Fibroblast of villous mesenchyme (primary cell): ENCODE measurements around the gene MACROH2A1. TPM values are rescaled to one million over a fixed set of nuclear protein-coding genes. Genes with fewer than 3 reads are reported as not detected.

ENCODE experiments used
- DNase-seq: peaks from one replicate; pipeline ENCODE4 v3.0.0-alpha.2; 2010; ENCODE audit warnings: low read depth
- H3K4me3 ChIP-seq: 2 replicates; pipeline ENCODE4 v1.5.1; 2011; ENCODE audit warnings: low read depth, mild to moderate bottlenecking, low read length
- total RNA-seq: library from RNA; depleted of rRNA; stranded (reverse); fragments of >200 nt; gene quantifications from 2 replicates; pipeline ENCODE4 v1.2.3, GENCODE V29; 2012
- TF ChIP-seq, protein P1 (sequence below): IDR thresholded peaks from 2 replicates; pipeline ENCODE4 v1.5.1; 2012; ENCODE audit warnings: low read depth, mild to moderate bottlenecking, low read length; ENCODE audit not compliant: insufficient read depth

MACROH2A1 gene
- total RNA-seq, 1 donor, result 161 TPM

DNA sequence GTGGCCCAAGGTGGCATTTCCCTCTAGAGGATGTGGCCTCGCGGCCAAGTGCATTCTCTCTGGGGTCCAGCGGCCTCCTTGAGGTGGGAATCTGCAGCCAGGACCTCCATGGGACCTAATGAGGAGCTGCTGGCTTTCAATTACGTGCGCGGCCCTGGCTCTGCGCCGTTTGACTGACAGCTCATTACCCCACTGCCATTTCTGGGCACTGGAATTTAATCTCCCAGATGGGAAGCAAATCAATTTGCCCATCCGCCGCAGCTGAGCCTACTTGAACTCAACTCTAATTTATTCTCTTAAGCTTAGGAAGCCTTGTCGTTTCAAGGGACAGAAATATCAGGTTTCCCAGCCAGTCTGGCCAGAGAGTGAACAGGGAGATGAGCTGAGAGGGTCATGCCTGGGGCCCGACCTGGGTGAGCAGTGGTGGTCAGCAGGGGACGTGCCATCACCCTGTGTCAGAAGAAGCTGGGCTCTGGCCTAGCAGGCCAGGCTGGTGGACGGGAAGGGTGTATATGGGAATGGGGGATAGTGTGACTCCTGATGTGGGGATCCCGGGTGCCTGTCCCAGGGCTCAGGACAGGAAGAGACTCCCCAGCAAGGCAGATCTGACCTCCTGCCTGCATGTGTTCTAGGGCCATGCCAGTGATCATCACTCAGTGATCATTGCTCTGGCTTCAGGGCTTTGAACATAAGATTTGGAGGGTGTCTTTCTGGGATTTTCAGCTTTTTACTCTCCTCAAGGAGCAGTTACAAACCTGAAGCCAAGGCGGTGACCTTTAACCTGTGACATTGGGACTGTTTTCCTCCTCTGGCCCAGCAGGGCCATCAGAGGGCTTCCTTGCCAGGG, 69.7 kb downstream of the MACROH2A1 start:
- TF ChIP-seq, protein P1, sequence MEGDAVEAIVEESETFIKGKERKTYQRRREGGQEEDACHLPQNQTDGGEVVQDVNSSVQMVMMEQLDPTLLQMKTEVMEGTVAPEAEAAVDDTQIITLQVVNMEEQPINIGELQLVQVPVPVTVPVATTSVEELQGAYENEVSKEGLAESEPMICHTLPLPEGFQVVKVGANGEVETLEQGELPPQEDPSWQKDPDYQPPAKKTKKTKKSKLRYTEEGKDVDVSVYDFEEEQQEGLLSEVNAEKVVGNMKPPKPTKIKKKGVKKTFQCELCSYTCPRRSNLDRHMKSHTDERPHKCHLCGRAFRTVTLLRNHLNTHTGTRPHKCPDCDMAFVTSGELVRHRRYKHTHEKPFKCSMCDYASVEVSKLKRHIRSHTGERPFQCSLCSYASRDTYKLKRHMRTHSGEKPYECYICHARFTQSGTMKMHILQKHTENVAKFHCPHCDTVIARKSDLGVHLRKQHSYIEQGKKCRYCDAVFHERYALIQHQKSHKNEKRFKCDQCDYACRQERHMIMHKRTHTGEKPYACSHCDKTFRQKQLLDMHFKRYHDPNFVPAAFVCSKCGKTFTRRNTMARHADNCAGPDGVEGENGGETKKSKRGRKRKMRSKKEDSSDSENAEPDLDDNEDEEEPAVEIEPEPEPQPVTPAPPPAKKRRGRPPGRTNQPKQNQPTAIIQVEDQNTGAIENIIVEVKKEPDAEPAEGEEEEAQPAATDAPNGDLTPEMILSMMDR, result no peak
- H3K4me3 ChIP-seq, result no peak overlapping the region
- DNase-seq, result no peak

DNA sequence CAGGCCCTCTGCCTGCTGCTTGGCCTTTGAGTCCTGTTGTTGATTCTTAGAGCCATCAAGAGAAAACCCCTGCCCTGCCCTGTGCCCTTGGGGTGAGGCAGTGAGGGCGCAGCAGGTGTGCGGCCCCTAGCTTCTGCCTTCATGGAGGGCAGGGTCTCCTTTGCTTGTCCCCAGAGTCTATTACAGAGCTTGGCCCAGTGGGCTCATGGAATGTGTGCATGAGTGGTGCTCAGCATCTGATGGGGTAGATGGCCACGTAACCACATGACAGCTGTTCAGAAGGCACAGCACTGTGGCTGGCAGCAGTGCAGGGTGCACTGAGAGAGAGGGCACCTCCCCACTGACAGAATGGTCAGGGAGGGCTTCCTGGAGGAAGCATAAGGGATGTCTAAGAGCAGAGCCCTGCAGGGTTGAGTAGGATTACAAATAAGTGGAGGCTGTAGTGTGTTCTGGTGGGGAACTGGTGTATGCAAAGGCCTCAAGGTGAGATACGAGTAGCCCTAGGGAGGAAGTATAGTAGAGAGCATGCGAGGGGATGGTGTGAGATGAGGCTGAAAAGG, 70.8 kb downstream of the MACROH2A1 start:
- TF ChIP-seq, protein P1, result no peak
- no peak overlapping the region for H3K4me3 ChIP-seq
- DNase-seq, result no peak

DNA sequence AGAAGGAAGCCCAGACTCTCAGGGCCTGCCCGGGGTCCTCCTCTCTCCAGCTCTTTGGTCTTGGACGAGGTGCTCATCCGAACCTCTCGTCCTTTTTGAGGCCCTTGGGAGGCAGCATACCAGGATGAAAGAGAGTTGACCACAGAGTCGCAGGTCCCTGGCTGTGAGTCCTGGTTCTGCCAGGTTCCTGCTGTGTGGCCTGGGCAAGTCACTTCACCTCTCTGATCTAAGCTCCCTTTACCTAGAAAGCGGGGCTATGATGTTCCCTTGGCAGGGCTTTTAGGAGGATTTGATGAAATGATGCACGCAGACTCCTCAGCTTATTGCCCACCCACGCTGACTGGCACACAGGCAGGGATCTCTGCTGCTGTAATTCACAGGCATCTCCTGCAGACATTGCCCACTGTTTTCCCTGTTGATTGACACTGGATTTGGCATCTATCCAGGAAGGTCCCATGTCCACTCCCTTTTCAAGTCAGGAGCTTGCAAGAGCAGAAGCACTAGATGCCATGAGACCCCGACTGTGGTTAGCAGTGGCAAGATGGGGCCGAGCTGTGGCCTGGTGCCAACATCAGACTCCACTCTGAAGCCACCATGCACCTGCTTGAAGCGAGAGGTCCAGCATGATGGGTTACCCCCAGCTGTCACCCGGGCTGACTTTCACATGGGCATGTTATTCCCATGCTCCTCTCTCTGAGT, 71.5 kb downstream of the MACROH2A1 start:
- H3K4me3 ChIP-seq, result no peak overlapping the region
- DNase-seq, result no peak
- TF ChIP-seq, protein P1, result no peak

DNA sequence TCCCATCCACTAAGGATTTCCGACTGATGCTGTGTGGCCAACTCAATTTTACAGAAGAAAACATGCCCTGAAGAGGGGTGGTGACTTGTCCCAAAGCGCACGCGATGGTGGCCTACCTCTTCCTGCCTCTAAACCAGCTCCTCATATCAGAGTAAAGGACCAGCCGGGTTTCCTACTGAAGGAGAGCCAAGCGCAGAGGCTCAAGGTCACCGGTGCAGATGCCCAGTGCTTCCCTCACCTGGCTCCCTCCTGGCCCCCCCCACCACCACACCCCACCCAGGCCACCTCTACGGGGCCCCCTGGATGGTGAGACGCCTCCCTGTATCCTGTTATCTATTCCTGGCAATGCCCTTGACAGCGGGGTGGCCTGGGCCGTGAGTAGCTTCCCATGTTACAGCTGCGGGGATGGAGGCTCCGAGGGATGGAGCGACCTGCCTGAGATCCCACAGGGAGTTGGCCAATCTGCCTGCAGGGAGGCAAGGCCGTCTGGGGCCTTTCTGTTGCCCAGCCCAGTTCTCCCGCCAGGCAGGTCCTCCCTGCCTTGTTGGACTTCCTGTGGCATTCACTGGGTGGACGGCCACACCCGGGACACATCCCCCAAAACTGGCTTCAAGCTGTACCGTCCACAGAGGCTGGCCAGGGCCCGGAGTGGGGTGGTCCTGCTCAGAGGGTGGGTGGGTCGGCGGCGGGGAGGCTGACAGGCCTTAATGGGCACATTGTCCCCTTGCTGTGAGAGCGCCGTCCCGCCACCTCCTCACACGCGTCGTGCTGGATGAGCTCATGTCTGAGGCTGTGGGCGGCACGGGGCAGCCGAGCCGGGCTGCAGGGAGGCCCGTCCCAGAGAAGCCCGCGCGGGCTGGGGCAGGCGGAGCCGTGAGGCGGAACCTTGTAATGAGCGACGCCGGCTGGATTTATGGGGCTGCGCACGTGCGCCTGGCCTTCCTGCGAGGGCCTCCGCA, 72.5 kb downstream of the MACROH2A1 start:
- no peak for DNase-seq
- TF ChIP-seq, protein P1, result no peak
- H3K4me3 ChIP-seq, result no peak overlapping the region

DNA sequence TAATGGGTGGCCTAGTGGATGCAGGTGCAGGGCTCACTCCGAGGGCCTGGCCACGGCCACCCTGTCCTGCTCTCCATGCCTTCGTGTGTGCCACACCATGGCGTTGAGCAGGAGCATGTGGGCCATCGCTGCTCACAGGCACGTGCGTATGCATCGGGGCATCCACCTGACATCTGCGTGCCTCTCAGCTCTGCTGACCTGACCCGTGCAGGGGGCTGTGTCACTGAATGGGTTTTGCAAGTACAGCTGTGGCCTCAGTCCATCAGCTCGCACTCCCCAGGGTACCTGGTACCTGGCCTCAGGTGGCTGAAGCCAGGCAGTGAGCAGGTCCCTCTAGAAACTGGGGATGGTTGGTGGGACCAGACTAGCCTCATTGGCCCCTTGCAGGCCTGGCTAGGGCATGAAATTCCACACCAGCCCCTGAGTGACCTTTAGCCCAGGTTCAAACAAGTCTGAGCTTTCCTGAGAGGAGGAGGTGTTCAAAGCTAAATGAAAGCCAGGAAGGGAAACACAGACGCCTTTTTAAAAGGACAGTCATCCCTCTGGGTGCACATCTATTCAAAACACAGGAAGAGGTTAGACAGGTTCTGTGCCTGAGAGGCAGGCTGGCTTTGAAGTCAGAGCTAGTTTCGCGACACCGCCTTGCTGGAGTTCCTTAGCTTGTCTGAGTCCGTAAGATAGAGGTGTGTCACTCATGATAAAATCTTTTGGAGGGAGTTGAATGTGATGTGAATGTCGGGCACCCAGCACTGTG, 74.0 kb downstream of the MACROH2A1 start:
- DNase-seq, result no peak
- no peak overlapping the region for H3K4me3 ChIP-seq
- TF ChIP-seq, protein P1, result no peak
